NOMO-1 (cell line): ENCODE results near the gene DDAH1.
"Not testable (repeated sequence)": the region's sequence is repeated elsewhere in the genome, so short reads cannot be mapped to it uniquely, and the experiment has no call there.

Experiments used
- DNase-seq, 2 experiments: peaks; one replicate each; lab custom pipeline; 2025; ENCODE audit not compliant: unreplicated experiment in 2 of 2; lab: John Stamatoyannopoulos, UW

Gene DDAH1

GRCh38 chr1:85361606-85362296 is 103.2 kb downstream of the DDAH1 start:
- DNase-seq, result no peak

- DNase-seq, result no peak
Observed at GRCh38 chr1:85360730-85361493, 104.0 kb downstream of the DDAH1 start.

- DNase-seq, result no peak
Observed at GRCh38 chr1:85359874-85360721, 104.9 kb downstream of the DDAH1 start.

- no peak for DNase-seq
Observed at GRCh38 chr1:85358702-85359438, 106.1 kb downstream of the DDAH1 start.

- DNase-seq, result no peak
Observed at GRCh38 chr1:85357817-85358216, 107.1 kb downstream of the DDAH1 start.

GRCh38 chr1:85356130-85356529 is 108.8 kb downstream of the DDAH1 start:
- no peak for DNase-seq

- no peak for DNase-seq
Observed at GRCh38 chr1:85352055-85352454, 112.9 kb downstream of the DDAH1 start.

GRCh38 chr1:85351202-85351828 is 113.6 kb downstream of the DDAH1 start:
- no peak for DNase-seq

- no peak for DNase-seq
Observed at GRCh38 chr1:85349224-85349623, 115.7 kb downstream of the DDAH1 start.

GRCh38 chr1:85347908-85348307 is 117.1 kb downstream of the DDAH1 start:
- no peak for DNase-seq

GRCh38 chr1:85347275-85347674 is 117.7 kb downstream of the DDAH1 start:
- DNase-seq, result not testable (repeated sequence)

GRCh38 chr1:85344256-85344694 is 120.7 kb downstream of the DDAH1 start:
- DNase-seq, result no peak

GRCh38 chr1:85343612-85344255 is 121.2 kb downstream of the DDAH1 start:
- DNase-seq, result no peak

- no peak for DNase-seq
Observed at GRCh38 chr1:85343213-85343611, 121.7 kb downstream of the DDAH1 start.

GRCh38 chr1:85342207-85342606 is 122.8 kb downstream of the DDAH1 start:
- no peak for DNase-seq

GRCh38 chr1:85340427-85340826 is 124.5 kb downstream of the DDAH1 start:
- no peak for DNase-seq

GRCh38 chr1:85339656-85340399 is 125.1 kb downstream of the DDAH1 start:
- DNase-seq, result no peak

- DNase-seq, result no peak
Observed at GRCh38 chr1:85339089-85339488, 125.9 kb downstream of the DDAH1 start.

- DNase-seq, result peak in 1 of 2 experiments; percentile 82
Observed at GRCh38 chr1:85334962-85335361, 130.0 kb downstream of the DDAH1 start.
